Adrenal gland (tissue), 12 donors: ENCODE results near the gene NR2C2AP. TPM values are rescaled to one million over a fixed set of nuclear protein-coding genes. Genes with fewer than 3 reads are reported as not detected.

ENCODE experiments used
- DNase-seq, 7 donors: peaks; one replicate each; pipeline ENCODE4 v3.0.0-alpha.2; 2019 to 2020
- H3K27ac ChIP-seq, 5 donors: fragments of 200-600 bp; sonication (generic) in 4 of 5; 1 replicate in 3 of 5; 2 replicates in 2 of 5; pipeline versions ENCODE4 v1.5.1 to v1.8.0; 2016 to 2020; ENCODE audit warnings: mild to moderate bottlenecking in 1 of 5
- H3K27me3 ChIP-seq: fragments of 200-600 bp; 2 replicates; pipeline ENCODE4 v1.8.0; 2021
- H3K36me3 ChIP-seq, 2 donors: fragments of 200-600 bp; replicated peaks in 1 of 2; 1 replicate in 1 of 2; 2 replicates in 1 of 2; pipeline versions ENCODE4 v1.5.1 to v1.8.0; 2018 to 2022
- H3K4me1 ChIP-seq, 2 donors: fragments of 200-600 bp; replicated peaks in 1 of 2; 1 replicate in 1 of 2; 2 replicates in 1 of 2; pipeline versions ENCODE4 v1.5.1 to v1.8.0; 2018 to 2021
- H3K4me3 ChIP-seq, 4 donors: fragments of 200-600 bp; sonication (generic) in 3 of 4; one replicate each; pipeline ENCODE4 v1.5.1; 2016 to 2018
- H3K9me3 ChIP-seq, 3 donors: fragments of 200-600 bp; sonication (generic) in 1 of 3; replicated peaks in 1 of 3; 1 replicate in 2 of 3; 2 replicates in 1 of 3; pipeline versions ENCODE4 v1.5.1 to v1.8.0; 2016 to 2021
- POLR2A ChIP-seq, 2 donors: fragments of 450-650 bp; IDR thresholded peaks; one replicate each; pipeline ENCODE4 v1.6.1; 2017; ENCODE audit warnings: antibody characterized with exemption in 2 of 2, mild to moderate bottlenecking in 2 of 2, moderate library complexity in 1 of 2
- WGBS, 4 donors: extraction: QIAGEN DNeasy Blood & Tissue Kit in 2 of 4; methylation state at CpG; one replicate each; pipeline versions ENCODE4 v1.1.5 to v1.1.7; 2013 to 2017; 5-methylcytosine and 5-hydroxymethylcytosine counted together
- intact Hi-C, 2 donors: fragments of 100-400 bp; cut with DNase I; formaldehyde crosslinking; loops; one replicate each; pipeline versions ENCODE4 v1.14.1 to v1.15.0; 2022 to 2023
- polyA plus RNA-seq, 3 donors: library from polyadenylated mRNA; stranded (reverse); fragments of 200-250 nt in 2 of 3; fragments of 350-450 nt in 1 of 3; fragmentation: Illumina TruSeq in 1 of 3; extraction: RNeasy Lipid Tissue Mini Kit (QIAGEN cat#74804) in 1 of 3; gene quantifications; one replicate each; pipeline ENCODE4 v1.2.3, GENCODE V29; 2013 to 2014
- total RNA-seq, 9 donors: library from RNA; depleted of rRNA in 4 of 9; stranded (reverse); fragments of >200 nt in 4 of 9; fragments of 120-200 nt in 1 of 9; fragmentation: NEBNext Ultra II Directional in 1 of 9; extraction: Animal tissue kit (Norgen Biotek cat#: 25700) in 1 of 9; gene quantifications; one replicate each; pipeline versions ENCODE4 v1.1.0 to v1.2.4, GENCODE V29; 2013 to 2023
- TF ChIP-seq, protein P1 (sequence below), 6 experiments: fragments of 450-650 bp in 4 of 6; fragments of 200-600 bp in 2 of 6; sonication (generic) in 1 of 6; IDR thresholded peaks; 1 replicate in 5 of 6; 2 replicates in 1 of 6; pipeline versions ENCODE4 v1.5.1 to v1.8.0; 2016 to 2021; ENCODE audit warnings: antibody characterized with exemption in 6 of 6, mild to moderate bottlenecking in 2 of 6, moderate library complexity in 1 of 6
- donor health status: healthy with polysubstance abuse.
- donor health status: Bipolar disorder and iron deficiency.
- donor health status: DM: yes; HTN: yes; CAD: no.
- donor health status: DM: no; HTN: no; CAD: no.
- donor health status: DM: no; HTN: no; CAD: no.
- donor health status: DM: yes; HTN: yes; CAD: no.

Gene NR2C2AP
- total and polyA plus RNA-seq, 12 donors = 4.0 to 21.6 (median 12.3) TPM

DNA sequence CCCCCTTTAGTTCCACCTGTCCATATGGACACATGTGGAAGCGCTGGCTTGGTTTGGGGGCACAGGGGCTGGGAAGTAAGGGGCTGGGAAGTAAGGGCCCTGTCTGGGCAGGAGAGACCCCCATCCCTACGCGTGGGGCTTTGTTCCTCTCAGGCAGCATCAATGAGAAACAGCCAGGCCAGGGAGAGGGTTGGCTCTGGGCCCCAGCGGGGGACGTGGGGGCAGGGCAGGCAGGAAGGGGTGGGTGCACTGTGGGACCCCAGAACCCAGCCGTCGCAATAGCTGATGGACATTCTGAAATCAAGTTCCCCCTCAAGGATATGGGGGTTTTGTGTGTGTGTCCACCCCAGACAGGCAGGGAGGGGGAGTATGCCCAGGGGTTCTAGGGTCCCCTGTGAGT lies 9.7 kb upstream of the NR2C2AP start:
- Histone ChIP-seq H3K36me3 (no peaks in the 10 kb centered on the region), H3K9me3 (no peaks in the 10 kb centered on the region), H3K4me1 (no peaks in the 10 kb centered on the region), H3K4me3 (no peak overlapping the region), H3K27me3 (peaks cover 33% of the 10 kb centered on the region), H3K27ac (no peak overlapping the region)
- intact Hi-C loops = no loop called here
- TF ChIP-seq, protein P1, sequence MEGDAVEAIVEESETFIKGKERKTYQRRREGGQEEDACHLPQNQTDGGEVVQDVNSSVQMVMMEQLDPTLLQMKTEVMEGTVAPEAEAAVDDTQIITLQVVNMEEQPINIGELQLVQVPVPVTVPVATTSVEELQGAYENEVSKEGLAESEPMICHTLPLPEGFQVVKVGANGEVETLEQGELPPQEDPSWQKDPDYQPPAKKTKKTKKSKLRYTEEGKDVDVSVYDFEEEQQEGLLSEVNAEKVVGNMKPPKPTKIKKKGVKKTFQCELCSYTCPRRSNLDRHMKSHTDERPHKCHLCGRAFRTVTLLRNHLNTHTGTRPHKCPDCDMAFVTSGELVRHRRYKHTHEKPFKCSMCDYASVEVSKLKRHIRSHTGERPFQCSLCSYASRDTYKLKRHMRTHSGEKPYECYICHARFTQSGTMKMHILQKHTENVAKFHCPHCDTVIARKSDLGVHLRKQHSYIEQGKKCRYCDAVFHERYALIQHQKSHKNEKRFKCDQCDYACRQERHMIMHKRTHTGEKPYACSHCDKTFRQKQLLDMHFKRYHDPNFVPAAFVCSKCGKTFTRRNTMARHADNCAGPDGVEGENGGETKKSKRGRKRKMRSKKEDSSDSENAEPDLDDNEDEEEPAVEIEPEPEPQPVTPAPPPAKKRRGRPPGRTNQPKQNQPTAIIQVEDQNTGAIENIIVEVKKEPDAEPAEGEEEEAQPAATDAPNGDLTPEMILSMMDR (IDR thresholded peaks at IDR 0.05) = no peak
- WGBS, 4 donors = 4 to 10% (median 7%) methylated on average over 6 to 7 of the region's 7 CpGs
- DNase-seq = no peak

DNA sequence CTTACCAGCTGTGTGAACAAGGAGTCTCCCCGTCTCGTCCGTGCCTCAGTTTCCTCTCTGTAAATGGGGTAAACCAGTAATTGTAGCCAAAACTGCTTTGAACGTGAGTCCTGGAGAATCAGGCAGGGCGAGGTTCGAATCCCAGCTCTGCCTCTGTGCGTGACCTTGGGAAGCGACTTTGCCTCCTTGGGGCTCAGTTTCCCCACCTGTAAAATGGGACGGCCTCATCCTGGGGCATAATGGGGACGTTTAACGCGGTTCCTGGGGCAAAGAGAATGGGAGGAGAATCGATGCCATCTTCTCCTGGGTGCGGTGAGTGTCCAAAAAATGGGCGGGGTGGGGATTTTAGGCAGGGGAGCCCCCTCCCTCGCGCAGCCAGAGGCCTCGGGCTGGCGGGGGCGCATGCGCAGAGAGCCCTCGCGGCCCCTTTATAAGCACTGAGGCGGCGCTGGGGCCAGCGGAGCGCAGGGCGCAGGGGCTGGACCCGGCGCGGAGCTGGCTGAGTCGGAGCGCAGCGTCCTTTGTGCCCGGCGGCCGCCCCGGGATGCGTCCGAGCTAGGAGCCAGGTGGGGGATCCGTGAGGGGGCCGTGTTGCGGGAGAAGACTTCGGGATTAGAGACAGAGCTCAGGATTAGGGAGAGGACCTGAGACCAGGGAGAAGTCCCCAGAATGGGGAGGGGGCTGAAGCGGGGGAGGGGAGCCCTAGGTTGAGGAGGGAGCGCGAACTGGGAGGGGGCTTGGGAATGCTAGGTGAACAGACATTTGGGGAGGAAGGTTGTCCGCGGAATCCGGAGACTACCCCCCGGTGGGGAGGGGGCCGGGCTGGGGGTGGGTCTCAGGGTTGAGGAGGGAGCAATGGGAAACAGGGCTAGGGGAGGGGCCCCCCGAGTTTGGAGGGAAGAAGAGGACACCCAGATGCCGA lies 8.5 kb upstream of the NR2C2AP start, which contains the start of gene NCAN:
NCAN (plus strand) TSS at position 460 of the 922 bp plus-strand sequence. CDS start 4,996 bp downstream, outside the sequence.
- Histone ChIP-seq H3K36me3 (no peaks in the 10 kb centered on the region), H3K4me3 (no peak within 1 kb of the TSS), H3K4me1 (no peaks in the 10 kb centered on the region), H3K27me3 (peaks cover 33% of the 10 kb centered on the region), H3K27ac (no peak within 1 kb of the TSS), H3K9me3 (no peaks in the 10 kb centered on the region)
- DNase-seq = no peak
- TF ChIP-seq, protein P1 (IDR thresholded peaks at IDR 0.05) = no peak
- TF ChIP-seq POLR2A (IDR thresholded peaks at IDR 0.05) = no peak
- WGBS, 4 donors = 6 to 14% (median 10%) methylated on average over 16 to 54 of the region's 54 CpGs
- intact Hi-C loops = no loop called here

DNA sequence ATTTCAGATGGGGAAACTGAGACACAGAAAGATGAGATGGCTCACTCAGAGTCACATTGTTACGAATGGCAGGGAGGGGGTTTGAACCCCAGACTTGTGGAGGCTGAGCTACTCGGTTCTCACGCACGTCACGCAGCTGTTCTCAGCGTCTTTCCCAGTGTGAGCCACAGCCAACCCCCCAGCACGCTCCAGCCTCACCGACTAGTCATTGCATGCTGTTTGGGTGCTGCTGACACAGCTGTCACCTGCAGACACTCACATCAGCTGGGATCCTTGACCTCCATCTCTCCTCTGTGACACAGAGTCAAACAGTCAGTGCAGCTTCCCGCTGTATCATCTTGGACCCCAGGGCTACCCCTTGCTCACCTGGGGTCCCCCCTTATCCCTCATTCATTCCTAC lies 6.2 kb upstream of the NR2C2AP start:
- Histone ChIP-seq H3K4me3 (no peak overlapping the region), H3K27me3 (peaks cover 33% of the 10 kb centered on the region), H3K27ac (no peak overlapping the region), H3K36me3 (no peaks in the 10 kb centered on the region), H3K4me1 (no peaks in the 10 kb centered on the region), H3K9me3 (no peaks in the 10 kb centered on the region)
- no peak for DNase-seq
- TF ChIP-seq, protein P1 (IDR thresholded peaks at IDR 0.05) = no peak
- TF ChIP-seq POLR2A (IDR thresholded peaks at IDR 0.05) = no peak
- intact Hi-C loops = no loop called here
- WGBS, 4 donors = 41 to 60% (median 51%) methylated on average over 4 to 9 of the region's 9 CpGs

DNA sequence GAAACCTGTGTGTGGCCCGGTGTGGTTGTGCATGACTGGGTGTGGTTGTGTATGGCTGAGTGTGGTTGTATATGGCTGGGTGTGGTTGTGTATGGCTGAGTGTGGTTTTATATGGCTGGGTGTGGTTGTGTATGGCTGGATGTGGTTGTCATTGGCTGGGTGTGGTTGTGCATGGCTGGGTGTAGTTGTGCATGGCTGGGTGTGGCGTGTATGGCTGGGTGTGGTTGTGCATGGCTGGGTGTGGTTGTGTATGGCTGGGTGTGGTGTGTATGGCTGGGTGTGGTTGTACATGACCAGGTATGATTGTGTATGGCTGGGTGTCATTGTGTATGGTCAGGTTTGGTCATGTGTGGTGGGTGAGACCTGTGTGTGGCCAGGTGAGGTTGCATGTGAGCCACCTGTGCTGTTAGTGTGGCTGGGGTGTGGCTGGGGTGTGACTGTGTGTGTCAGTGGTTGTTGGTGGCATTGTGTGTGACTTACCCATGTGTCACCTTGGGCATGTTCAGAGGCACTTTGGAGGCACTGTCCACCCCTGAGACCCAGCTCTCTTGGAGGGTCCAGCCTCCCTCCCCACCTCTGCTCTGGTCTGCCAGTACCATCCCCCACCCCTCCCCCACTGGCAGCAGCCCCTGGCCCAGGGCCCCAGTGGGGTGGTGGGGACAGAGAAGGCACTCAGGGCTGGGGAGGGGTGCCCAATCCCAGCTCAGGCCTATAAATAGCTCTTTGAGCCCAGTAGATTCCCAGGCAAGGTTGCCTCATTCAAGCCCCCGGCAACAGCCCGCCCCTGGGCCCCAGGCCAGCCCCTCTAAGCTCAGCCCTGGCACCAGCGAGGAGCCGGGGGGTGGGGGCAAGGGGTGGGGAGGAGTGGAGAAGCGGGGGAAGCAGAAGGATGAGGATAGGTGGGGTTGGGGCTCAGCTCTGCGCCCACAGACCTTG lies 4.7 kb upstream of the NR2C2AP start:
- TF ChIP-seq POLR2A (IDR thresholded peaks at IDR 0.05) = no peak
- TF ChIP-seq, protein P1 (IDR thresholded peaks at IDR 0.05) = no peak
- H3K9me3 ChIP-seq = no peaks in the 10 kb centered on the region
- H3K36me3 ChIP-seq = no peaks in the 10 kb centered on the region
- intact Hi-C loops = no loop called here
- H3K27me3 ChIP-seq = peaks cover 30% of the 10 kb centered on the region
- WGBS, 4 donors = 48 to 100% (median 69%) methylated on average over 2 to 8 of the region's 8 CpGs
- no peak overlapping the region for H3K27ac ChIP-seq
- peaks cover under 1 to 1% of the 10 kb centered on the region in 2 donors for H3K4me1 ChIP-seq
- DNase-seq = no peak
- H3K4me3 ChIP-seq = no peak overlapping the region
